HepG2 (cell line): ENCODE results near the gene FOXN3. TPM values are rescaled to one million over a fixed set of nuclear protein-coding genes. Genes with fewer than 3 reads are reported as not detected.

Experiments
- EP300 ChIP-seq, 3 experiments: sonication (generic) in 1 of 3; formaldehyde crosslinking in 1 of 3; IDR thresholded peaks; 2 replicates each; pipeline versions ENCODE4 v1.5.1 to v1.6.1; 2011 to 2020; ENCODE audit warnings: low read depth in 2 of 3, low read length in 2 of 3, borderline replicate concordance in 1 of 3, improper control_type of control experiment in 1 of 3, mild to moderate bottlenecking in 1 of 3, missing genetic modification reagents in 1 of 3, moderate library complexity in 1 of 3
- MTERF4 ChIP-seq: sonication (generic); formaldehyde crosslinking; IDR thresholded peaks from 2 replicates; pipeline ENCODE4 v1.8.0; 2023; ENCODE audit warnings: mild to moderate bottlenecking, missing genetic modification reagents
- SMARCC2 ChIP-seq: fragments of 450-650 bp; IDR thresholded peaks from 2 replicates; pipeline ENCODE4 v1.6.1; 2017; ENCODE audit warnings: antibody characterized with exemption, mild to moderate bottlenecking
- TEF ChIP-seq: sonication (generic); formaldehyde crosslinking; IDR thresholded peaks from 2 replicates; pipeline ENCODE4 v1.5.0; 2020; ENCODE audit warnings: missing genetic modification reagents
- ZNF142 ChIP-seq: sonication (generic); formaldehyde crosslinking; IDR thresholded peaks from 2 replicates; pipeline ENCODE4 v1.4.0; 2020; ENCODE audit warnings: missing genetic modification reagents
- ZNF160 ChIP-seq: sonication (generic); formaldehyde crosslinking; IDR thresholded peaks from 2 replicates; pipeline ENCODE4 v1.8.0; 2022; ENCODE audit warnings: mild to moderate bottlenecking, inconsistent platforms, missing genetic modification reagents
- ZNF343 ChIP-seq: sonication (generic); formaldehyde crosslinking; IDR thresholded peaks from 2 replicates; pipeline ENCODE4 v1.4.0; 2020; ENCODE audit warnings: mild to moderate bottlenecking, missing genetic modification reagents
- ZSCAN5A ChIP-seq: sonication (generic); formaldehyde crosslinking; IDR thresholded peaks from 2 replicates; pipeline ENCODE4 v1.8.0; 2022; ENCODE audit warnings: mild to moderate bottlenecking, missing genetic modification reagents, borderline replicate concordance
- polyA plus RNA-seq, 8 experiments: library from polyadenylated mRNA; depleted of rRNA in 3 of 8; stranded (reverse) in 7 of 8; unstranded in 1 of 8; fragments of >200 nt; fragmentation: Illumina TruSeq in 4 of 8; extraction: Trizol in 4 of 8; gene quantifications; 2 replicates each; pipeline versions ENCODE4 v1.2.1 to v1.2.3, GENCODE V29; 2011 to 2016; ENCODE audit warnings: low read depth in 4 of 8, missing spikeins in 1 of 8, mixed read lengths in 1 of 8; ENCODE audit not compliant: insufficient read depth in 1 of 8
- total RNA-seq, 5 experiments: library from RNA; depleted of rRNA; stranded (reverse); fragments of >200 nt; fragmentation: Illumina TruSeq; extraction: Trizol; gene quantifications; 2 replicates each; pipeline ENCODE4 v1.2.3, GENCODE V29; 2016; ENCODE audit warnings: low read depth in 1 of 5

Gene FOXN3
- total and polyA plus RNA-seq, 2 of the 13 experiments (the other 11 are each of a cell fraction or from before 2014, with no cell fraction given): 32.4 to 70.2 TPM

GRCh38 chr14:89296281-89296745 is 120.7 kb downstream of the FOXN3 start (continued):
- TF ChIP-seq ZNF142 (CRISPR knock-in tag): no peak
- TF ChIP-seq ZSCAN5A (CRISPR knock-in tag): no peak
- TF ChIP-seq ZNF160: no peak
- no peak for TF ChIP-seq EP300 (IDR thresholded peaks at IDR 0.05; ENCODE audit: low read depth in 2 of 2, low read length in 2 of 2)
- no peak for TF ChIP-seq EP300 (CRISPR knock-in tag; IDR thresholded peaks at IDR 0.05; ENCODE audit: borderline replicate concordance)
- no peak for TF ChIP-seq TEF (CRISPR knock-in tag)
- TF ChIP-seq MTERF4 (CRISPR knock-in tag): no peak
- TF ChIP-seq SMARCC2: no peak
- no peak for TF ChIP-seq ZNF343
- TF ChIP-seq, all 625 proteins: peak for 0
